ENCODE data around the gene RPS6KA2. TPM values are rescaled to one million over a fixed set of nuclear protein-coding genes. Genes with fewer than 3 reads are reported as not detected.

The RPS6KA2 gene
- total RNA-seq, 1 experiment from 2014 or later, result 12.3 TPM

DNA sequence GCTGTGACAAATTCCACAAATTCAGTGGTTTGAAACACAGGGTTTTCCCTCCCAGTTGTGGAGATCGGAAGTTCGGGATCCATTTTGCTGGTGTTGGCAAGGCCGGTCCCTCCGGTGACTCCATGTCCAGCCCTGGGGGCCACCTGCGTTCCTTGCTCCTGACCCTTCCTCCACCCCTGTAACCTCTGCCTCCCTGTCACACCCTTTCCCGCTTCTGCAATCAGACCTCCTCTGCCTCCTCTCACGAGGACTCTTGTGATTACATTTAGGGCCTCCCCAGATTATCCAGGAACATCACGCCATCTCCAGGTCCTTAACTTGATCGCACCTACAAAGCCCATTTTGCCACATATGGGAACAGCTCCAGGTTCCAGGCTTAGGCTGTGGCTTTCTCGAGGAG lies 12.5 kb downstream of the RPS6KA2 start:
- Histone ChIP-seq H3K9ac (ENCODE audit: extremely low read depth, insufficient read length, low read length) (no peak overlapping the region), H3K14ac (ENCODE audit: insufficient read depth, low read length) (no peak overlapping the region; the same call in 1 of the 2 replicates), H3K18ac (ENCODE audit: insufficient read length, low read depth, low read length) (no peak overlapping the region), H2BK20ac (ENCODE audit: low read depth, low read length, poor library complexity, severe bottlenecking) (no peak overlapping the region), H2BK5ac (ENCODE audit: insufficient read length, low read length) (no peak overlapping the region), H3K23me2 (ENCODE audit: insufficient read length, low read depth, low read length, poor library complexity, severe bottlenecking) (no peaks in the 10 kb centered on the region), H2BK15ac (ENCODE audit: low read depth, low read length) (no peak overlapping the region), H3K9me3 (ENCODE audit: control insufficient read depth, low read depth, low read length) (no peaks in the 10 kb centered on the region), H3K56ac (ENCODE audit: insufficient read length, low read depth, low read length) (no peak overlapping the region), H2AK5ac (ENCODE audit: insufficient read length, low read length) (no peak overlapping the region), H4K8ac (replicated peaks; ENCODE audit: insufficient read length, low read depth, low read length) (no peak overlapping the region), H3K4me2 (ENCODE audit: insufficient read depth, insufficient read length, low read length) (no peak overlapping the region), H3K27ac (ENCODE audit: insufficient read length, low read depth, low read length) (no peak overlapping the region), H3K79me1 (ENCODE audit: insufficient read depth, low read depth, low read length, poor library complexity, severe bottlenecking) (peaks cover 4% of the 10 kb centered on the region), H2BK12ac (ENCODE audit: insufficient read length, low read depth, low read length) (no peak overlapping the region), H4K5ac (ENCODE audit: insufficient read length, low read depth, low read length) (no peak overlapping the region), H2AFZ (ENCODE audit: low read length) (no peak overlapping the region), H3T11ph (ENCODE audit: low read length) (no peak overlapping the region), H3K23ac (ENCODE audit: insufficient read length, low read depth, low read length) (no peak overlapping the region), H2BK120ac (ENCODE audit: low read depth, low read length, poor library complexity, severe bottlenecking) (no peak overlapping the region), H3K79me2 (ENCODE audit: insufficient read depth, low read length) (peaks cover 5% of the 10 kb centered on the region; the same call in 1 of the 2 replicates), H3K4me1 (ENCODE audit: insufficient read depth, low read length) (peaks cover 1% of the 10 kb centered on the region; the same call in 1 of the 2 replicates), H3K27me3 (ENCODE audit: insufficient read depth, low read length) (no peaks in the 10 kb centered on the region), H4K20me1 (ENCODE audit: control insufficient read depth, insufficient read depth, insufficient read length) (no peaks in the 10 kb centered on the region), H4K91ac (ENCODE audit: insufficient read length, low read depth, low read length) (no peak overlapping the region), H3K4ac (ENCODE audit: low read depth, low read length) (no peak overlapping the region)
- peaks cover 8 to 21% (median 15%) of the 10 kb centered on the region in 3 experiments for H3K36me3 Mint-ChIP-seq (ENCODE audit: insufficient read depth in 1 of 3, low read depth in 3 of 3)
- WGBS (ENCODE audit: extremely low coverage, insufficient read length, low lambda C conversion rate), result no CpG with 5 or more reads among the region's 10 CpGs
- H3K27me3 Mint-ChIP-seq (ENCODE audit: low read depth), result no peaks in the 10 kb centered on the region
- DNase-seq, result no peak
- H3K4me3 Mint-ChIP-seq, result no peak overlapping the region
- TF ChIP-seq, protein P1, sequence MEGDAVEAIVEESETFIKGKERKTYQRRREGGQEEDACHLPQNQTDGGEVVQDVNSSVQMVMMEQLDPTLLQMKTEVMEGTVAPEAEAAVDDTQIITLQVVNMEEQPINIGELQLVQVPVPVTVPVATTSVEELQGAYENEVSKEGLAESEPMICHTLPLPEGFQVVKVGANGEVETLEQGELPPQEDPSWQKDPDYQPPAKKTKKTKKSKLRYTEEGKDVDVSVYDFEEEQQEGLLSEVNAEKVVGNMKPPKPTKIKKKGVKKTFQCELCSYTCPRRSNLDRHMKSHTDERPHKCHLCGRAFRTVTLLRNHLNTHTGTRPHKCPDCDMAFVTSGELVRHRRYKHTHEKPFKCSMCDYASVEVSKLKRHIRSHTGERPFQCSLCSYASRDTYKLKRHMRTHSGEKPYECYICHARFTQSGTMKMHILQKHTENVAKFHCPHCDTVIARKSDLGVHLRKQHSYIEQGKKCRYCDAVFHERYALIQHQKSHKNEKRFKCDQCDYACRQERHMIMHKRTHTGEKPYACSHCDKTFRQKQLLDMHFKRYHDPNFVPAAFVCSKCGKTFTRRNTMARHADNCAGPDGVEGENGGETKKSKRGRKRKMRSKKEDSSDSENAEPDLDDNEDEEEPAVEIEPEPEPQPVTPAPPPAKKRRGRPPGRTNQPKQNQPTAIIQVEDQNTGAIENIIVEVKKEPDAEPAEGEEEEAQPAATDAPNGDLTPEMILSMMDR (conservative IDR thresholded peaks at IDR 0.05), result no peak
- peaks cover 33 to 36% of the 10 kb centered on the region in 2 experiments for H3K4me1 Mint-ChIP-seq
- H3K9me3 Mint-ChIP-seq, result no peaks in the 10 kb centered on the region
- H3K27ac Mint-ChIP-seq, result peak overlapping the region in 2 of 3 experiments; percentile 36 to 42; a peak in 2 of 7 replicates
